ENCODE measurements around the gene MRTFA. TPM values are rescaled to one million over a fixed set of nuclear protein-coding genes. Genes with fewer than 3 reads are reported as not detected.

MRTFA gene
- total RNA-seq, 1 experiment from 2014 or later, result 52.7 TPM

- Mint-ChIP-seq H3K4me3 (ENCODE audit: unreplicated experiment) (no peak overlapping the region), H3K4me1 (ENCODE audit: insufficient read depth, unreplicated experiment) (peaks cover 6% of the 10 kb centered on the region), H3K27me3 (ENCODE audit: insufficient read depth, unreplicated experiment) (no peaks in the 10 kb centered on the region), H3K27ac (ENCODE audit: low read depth, unreplicated experiment) (no peak overlapping the region), H3K9me3 (ENCODE audit: unreplicated experiment) (no peaks in the 10 kb centered on the region), H3K36me3 (ENCODE audit: insufficient read depth, unreplicated experiment) (peaks cover 25% of the 10 kb centered on the region)
- ChIA-PET CTCF (interaction anchor here (0.6 to 1.9 kb wide), 4 partner anchors 16 to 35 kb away, joined by 3 to 10 read pairs (median 3); no protein-coding TSS in a partner anchor), POLR2A (interaction anchor here (0.9 to 1.6 kb wide), 4 partner anchors 10 to 22 kb away, joined by 3 to 7 read pairs (median 4); no protein-coding TSS in a partner anchor)
- no peak for TF ChIP-seq CTCF (IDR thresholded peaks at IDR 0.05; ENCODE audit: unreplicated experiment)
- no peak for DNase-seq (ENCODE audit: unreplicated experiment)
- intact Hi-C loops (cut with micrococcal nuclease), result no loop called here
- BruUV-seq (replicated peaks), result no TSS peak
Measured at GRCh38 chr22:40472051-40472450, 164.5 kb downstream of the MRTFA start.

GRCh38 chr22:40469181-40469580, 167.3 kb downstream of the MRTFA start:
- Mint-ChIP-seq H3K4me3 (ENCODE audit: unreplicated experiment) (no peak overlapping the region), H3K4me1 (ENCODE audit: insufficient read depth, unreplicated experiment) (peaks cover 6% of the 10 kb centered on the region), H3K27me3 (ENCODE audit: insufficient read depth, unreplicated experiment) (no peaks in the 10 kb centered on the region), H3K27ac (ENCODE audit: low read depth, unreplicated experiment) (no peak overlapping the region), H3K36me3 (ENCODE audit: insufficient read depth, unreplicated experiment) (peaks cover 12% of the 10 kb centered on the region), H3K9me3 (ENCODE audit: unreplicated experiment) (no peaks in the 10 kb centered on the region)
- BruUV-seq (replicated peaks), result no TSS peak
- no peak for TF ChIP-seq CTCF (IDR thresholded peaks at IDR 0.05; ENCODE audit: unreplicated experiment)
- no peak for DNase-seq (ENCODE audit: unreplicated experiment)
- POLR2A ChIA-PET, result no interaction called here
- CTCF ChIA-PET, result interaction anchor here (0.6 to 0.9 kb wide), 2 partner anchors 19 to 32 kb away, joined by 3 read pairs; no protein-coding TSS in a partner anchor
- intact Hi-C loops (cut with micrococcal nuclease), result no loop called here

- DNase-seq (ENCODE audit: unreplicated experiment), result no peak
- H3K36me3 Mint-ChIP-seq (ENCODE audit: insufficient read depth, unreplicated experiment), result peaks cover 11% of the 10 kb centered on the region
- no peak overlapping the region for H3K4me3 Mint-ChIP-seq (ENCODE audit: unreplicated experiment)
- H3K9me3 Mint-ChIP-seq (ENCODE audit: unreplicated experiment), result no peaks in the 10 kb centered on the region
- H3K4me1 Mint-ChIP-seq (ENCODE audit: insufficient read depth, unreplicated experiment), result peaks cover 6% of the 10 kb centered on the region
- ChIA-PET CTCF (interaction anchor here (0.9 to 2.6 kb wide), 3 partner anchors 10 to 32 kb away, joined by 3 to 12 read pairs (median 3); no protein-coding TSS in a partner anchor), POLR2A (interaction anchor here (1.0 to 2.1 kb wide), 4 partner anchors 9 to 17 kb away, joined by 3 to 4 read pairs (median 3); no protein-coding TSS in a partner anchor)
- no peak overlapping the region for H3K27ac Mint-ChIP-seq (ENCODE audit: low read depth, unreplicated experiment)
- H3K27me3 Mint-ChIP-seq (ENCODE audit: insufficient read depth, unreplicated experiment), result no peaks in the 10 kb centered on the region
- TF ChIP-seq CTCF (IDR thresholded peaks at IDR 0.05; ENCODE audit: unreplicated experiment), result no peak
- intact Hi-C loops (cut with micrococcal nuclease), result no loop called here
- no TSS peak for BruUV-seq (replicated peaks)
Measured at GRCh38 chr22:40468616-40469015, 167.9 kb downstream of the MRTFA start.

GRCh38 chr22:40466976-40467375, 169.5 kb downstream of the MRTFA start:
- BruUV-seq (replicated peaks), result no TSS peak
- POLR2A ChIA-PET, result interaction anchor here (1.1 to 2.1 kb wide), 2 partner anchors 8 to 15 kb away, joined by 4 to 6 read pairs; no protein-coding TSS in a partner anchor
- TF ChIP-seq CTCF (IDR thresholded peaks at IDR 0.05; ENCODE audit: unreplicated experiment), result no peak
- no peak overlapping the region for H3K4me3 Mint-ChIP-seq (ENCODE audit: unreplicated experiment)
- H3K27me3 Mint-ChIP-seq (ENCODE audit: insufficient read depth, unreplicated experiment), result no peaks in the 10 kb centered on the region
- DNase-seq (ENCODE audit: unreplicated experiment), result no peak
- H3K27ac Mint-ChIP-seq (ENCODE audit: low read depth, unreplicated experiment), result no peak overlapping the region
- peaks cover 6% of the 10 kb centered on the region for H3K4me1 Mint-ChIP-seq (ENCODE audit: insufficient read depth, unreplicated experiment)
- no peaks in the 10 kb centered on the region for H3K9me3 Mint-ChIP-seq (ENCODE audit: unreplicated experiment)
- peaks cover 23% of the 10 kb centered on the region for H3K36me3 Mint-ChIP-seq (ENCODE audit: insufficient read depth, unreplicated experiment)
- intact Hi-C loops (cut with micrococcal nuclease), result no loop called here
- CTCF ChIA-PET, result interaction anchor here (1.5 to 2.6 kb wide), 2 partner anchors 20 to 30 kb away, joined by 3 to 12 read pairs; no protein-coding TSS in a partner anchor
